A549 (cell line): Measurements from ENCODE around the gene FBXO31. TPM values are rescaled to one million over a fixed set of nuclear protein-coding genes. Genes with fewer than 3 reads are reported as not detected.
A peak's percentile ranks its signal among the peaks of the same experiment; 100 is the strongest.

Experiments used
- ATAC-seq, 2 experiments: fragments of 200-7000 bp in 1 of 2; fragments of >200 bp in 1 of 2; cut with Nextera tagmentation in 1 of 2; cut with Tn5 transposase in 1 of 2; 3 replicates each; pipeline versions ENCODE4 v1.8.0 to v1.9.1; 2018 to 2020; ENCODE audit warnings: mild to moderate bottlenecking in 1 of 2, moderate library complexity in 1 of 2
- CTCF ChIA-PET: fragments of 300-600 bp; sonication (Branson Sonifier 250); formaldehyde crosslinking; extraction: SDS; loops from one replicate; lab custom pipeline; 2021; ENCODE audit warnings: antibody characterized with exemption, inconsistent platforms; lab: Yijun Ruan, JAX
- POLR2A ChIA-PET: fragments of 350-600 bp; formaldehyde crosslinking; extraction: SDS; loops from one replicate; lab custom pipeline; 2021; ENCODE audit warnings: antibody characterized with exemption, inconsistent platforms; lab: Yijun Ruan, JAX
- DNase-seq, 2 experiments: peaks; one replicate each; pipeline versions ENCODE4 v3.0.0 to v3.0.0-alpha.2; 2011 to 2016; ENCODE audit warnings: low read depth in 1 of 2, low spot score in 1 of 2
- FAIRE-seq: peaks from 2 replicates; lab custom pipeline; 2011; peaks lifted over from hg19 to GRCh38; lab: Jason Lieb, UNC
- H3K27ac ChIP-seq, 2 experiments: fragments of >200 bp; sonication (Bioruptor Twin); formaldehyde crosslinking; 3 replicates each; pipeline ENCODE4 v1.5.1; 2016 to 2017
- H3K4me1 ChIP-seq: fragments of >200 bp; sonication (Bioruptor Twin); formaldehyde crosslinking; 3 replicates; pipeline ENCODE4 v1.6.1; 2016
- H3K4me2 ChIP-seq: fragments of >200 bp; sonication (Bioruptor Twin); formaldehyde crosslinking; 3 replicates; pipeline ENCODE4 v1.6.1; 2016
- H3K4me3 ChIP-seq: fragments of >200 bp; sonication (Bioruptor Twin); formaldehyde crosslinking; 3 replicates; pipeline ENCODE4 v1.5.1; 2016
- H3K9me3 ChIP-seq: fragments of >200 bp; sonication (Bioruptor Twin); formaldehyde crosslinking; 3 replicates; pipeline ENCODE4 v1.6.1; 2016
- BCL3 ChIP-seq: fragments of >200 bp; sonication (Bioruptor Twin); formaldehyde crosslinking; IDR thresholded peaks from 3 replicates; pipeline ENCODE4 v1.6.1; 2016
- CBX2 ChIP-seq: fragments of 200-600 bp; sonication (generic); IDR thresholded peaks from 2 replicates; pipeline ENCODE4 v1.6.1; 2016; ENCODE audit warnings: low read depth, mild to moderate bottlenecking, borderline replicate concordance
- CBX8 ChIP-seq: fragments of 200-600 bp; sonication (generic); IDR thresholded peaks from 2 replicates; pipeline ENCODE4 v1.6.1; 2016
- EP300 ChIP-seq, 2 experiments: fragments of >200 bp; sonication (Bioruptor Twin); formaldehyde crosslinking; IDR thresholded peaks; 2 replicates in 1 of 2; 3 replicates in 1 of 2; pipeline ENCODE4 v1.6.1; 2016 to 2017
- FOSB ChIP-seq: fragments of 250-450 bp; sonication (Bioruptor Pico); IDR thresholded peaks from 2 replicates; pipeline ENCODE4 v1.5.0; 2020; ENCODE audit warnings: mild to moderate bottlenecking, moderate library complexity
- FOSL2 ChIP-seq, 2 experiments: fragments of 450-650 bp in 1 of 2; fragments of >200 bp in 1 of 2; sonication (Bioruptor Twin) in 1 of 2; formaldehyde crosslinking; IDR thresholded peaks; 2 replicates each; pipeline versions ENCODE4 v1.5.0 to v1.6.1; 2016 to 2020; ENCODE audit warnings: mild to moderate bottlenecking in 1 of 2, moderate library complexity in 1 of 2
- FOXS1 ChIP-seq: fragments of 250-450 bp; sonication (Bioruptor Pico); IDR thresholded peaks from 2 replicates; pipeline ENCODE4 v1.5.0; 2020; ENCODE audit warnings: mild to moderate bottlenecking, moderate library complexity
- HEYL ChIP-seq: fragments of 250-450 bp; sonication (Bioruptor Pico); IDR thresholded peaks from 2 replicates; pipeline ENCODE4 v1.8.0; 2021; ENCODE audit warnings: mild to moderate bottlenecking, moderate library complexity
- JUN ChIP-seq, 2 experiments: fragments of >200 bp; sonication (Bioruptor Twin); formaldehyde crosslinking; IDR thresholded peaks; 2 replicates in 1 of 2; 3 replicates in 1 of 2; pipeline ENCODE4 v1.6.1; 2016 to 2017
- KDM1A ChIP-seq: fragments of 200-600 bp; sonication (generic); IDR thresholded peaks from 2 replicates; pipeline ENCODE4 v1.6.1; 2016; ENCODE audit warnings: low read depth, mild to moderate bottlenecking
- KDM5A ChIP-seq: fragments of 200-600 bp; sonication (generic); IDR thresholded peaks from 2 replicates; pipeline ENCODE4 v1.6.1; 2016; ENCODE audit warnings: antibody characterized with exemption, mild to moderate bottlenecking
- MAFK ChIP-seq: fragments of 450-650 bp; IDR thresholded peaks from 2 replicates; pipeline ENCODE4 v1.6.1; 2014; ENCODE audit not compliant: partially characterized antibody
- NPAS2 ChIP-seq: fragments of 250-450 bp; sonication (Bioruptor Pico); IDR thresholded peaks from 2 replicates; pipeline ENCODE4 v1.8.0; 2022; ENCODE audit warnings: mild to moderate bottlenecking, moderate library complexity, borderline replicate concordance
- NR3C1 ChIP-seq: fragments of >200 bp; sonication (Bioruptor Twin); formaldehyde crosslinking; IDR thresholded peaks from 3 replicates; pipeline ENCODE4 v1.6.1; 2017
- PBX3 ChIP-seq: IDR thresholded peaks from 2 replicates; pipeline ENCODE4 v1.6.1; 2012
- POLR2A ChIP-seq: IDR thresholded peaks from 2 replicates; pipeline ENCODE4 v1.6.1; 2012; ENCODE audit warnings: mild to moderate bottlenecking, low read length
- RARB ChIP-seq: fragments of 250-450 bp; sonication (Bioruptor Pico); IDR thresholded peaks from 2 replicates; pipeline ENCODE4 v1.8.0; 2021; ENCODE audit warnings: mild to moderate bottlenecking, moderate library complexity
- RNF2 ChIP-seq: fragments of 200-600 bp; sonication (generic); IDR thresholded peaks from 2 replicates; pipeline ENCODE4 v1.6.1; 2016; ENCODE audit warnings: low read depth, mild to moderate bottlenecking, antibody characterized with exemption, moderate library complexity, borderline replicate concordance
- ZC3H11A ChIP-seq: fragments of 450-650 bp; IDR thresholded peaks from 2 replicates; pipeline ENCODE4 v1.6.1; 2014; ENCODE audit warnings: antibody characterized with exemption, mild to moderate bottlenecking
- ZFP36 ChIP-seq: fragments of 450-650 bp; IDR thresholded peaks from 2 replicates; pipeline ENCODE4 v1.6.1; 2014; ENCODE audit warnings: borderline replicate concordance; ENCODE audit not compliant: partially characterized antibody
- ZSCAN20 ChIP-seq: fragments of 250-450 bp; sonication (Bioruptor Pico); IDR thresholded peaks from 2 replicates; pipeline ENCODE4 v1.8.0; 2022; ENCODE audit warnings: mild to moderate bottlenecking, moderate library complexity
- WGBS: methylation state at CpG from one replicate; pipeline ENCODE4 v1.1.6; 2017; ENCODE audit errors: missing lambda C conversion rate; 5-methylcytosine and 5-hydroxymethylcytosine counted together
- polyA plus RNA-seq, 4 experiments: library from polyadenylated mRNA; depleted of rRNA in 3 of 4; stranded (reverse); fragments of >200 nt; fragmentation: RNase III in 1 of 4; extraction: RNeasy Plus Mini Kit Qiagen cat#74134 plus additional on column Dnase treatment in 1 of 4; gene quantifications; 2 replicates in 3 of 4; 3 replicates in 1 of 4; pipeline ENCODE4 v1.2.3, GENCODE V29; 2011 to 2017

The FBXO31 gene
- polyA plus RNA-seq, 2 of the 4 experiments (the other 2 are of a cell fraction): 10.5 to 11.1 TPM

GRCh38 chr16:87412371-87412995 lies 28.9 kb upstream of the FBXO31 start:
- no peak for ATAC-seq
- CTCF ChIA-PET: interaction anchor here (0.9 to 2.0 kb wide), 6 partner anchors 10 to 224 kb away, joined by 3 to 23 read pairs (median 4); no protein-coding TSS in a partner anchor

GRCh38 chr16:87411375-87412271 lies 28.0 kb upstream of the FBXO31 start:
- WGBS: 92% methylated on average over 40 of the region's 49 CpGs
- FAIRE-seq: no peak
- CTCF ChIA-PET: interaction anchor here (0.9 to 2.0 kb wide), 4 partner anchors 17 to 225 kb away, joined by 3 to 23 read pairs (median 4); no protein-coding TSS in a partner anchor

More at GRCh38 chr16:87412371-87412995, 28.9 kb upstream of the FBXO31 start:
- POLR2A ChIA-PET: no interaction called here
- H3K4me2 ChIP-seq: no peak overlapping the region
- FAIRE-seq (no peak), DNase-seq (no peak)
- no peaks in the 10 kb centered on the region for H3K4me1 ChIP-seq
- no peak overlapping the region for H3K27ac ChIP-seq
- H3K4me3 ChIP-seq: no peak overlapping the region
- WGBS: 91% methylated on average over 25 of the region's 31 CpGs
- TF ChIP-seq FOXS1 (CRISPR knock-in tag): no peak
- TF ChIP-seq ZSCAN20: no peak
- TF ChIP-seq PBX3: no peak
- TF ChIP-seq RNF2: no peak
- no peaks in the 10 kb centered on the region for H3K9me3 ChIP-seq

GRCh38 chr16:87410968-87411367 lies 27.4 kb upstream of the FBXO31 start:
- H3K4me3 ChIP-seq: no peak overlapping the region
- ChIA-PET CTCF (interaction anchor here (1.7 kb wide), 1 partner anchor 225 kb away, joined by 12 read pairs; no protein-coding TSS in a partner anchor), POLR2A (no interaction called here)
- H3K27ac ChIP-seq: no peak overlapping the region
- H3K4me1 ChIP-seq: no peaks in the 10 kb centered on the region
- no peak overlapping the region for H3K4me2 ChIP-seq
- H3K9me3 ChIP-seq: no peaks in the 10 kb centered on the region
- 88% methylated on average over 14 of the region's 14 CpGs for WGBS
- FAIRE-seq (no peak), ATAC-seq (peak in 1 of 2 experiments; percentile 32; a peak in 2 of 6 replicates)
- TF ChIP-seq KDM5A (no peak), RARB (CRISPR knock-in tag) (no peak), NR3C1 (no peak), KDM1A (no peak), JUN (IDR thresholded peaks at IDR 0.05) (no peak), CBX2 (no peak), ZC3H11A (no peak), FOSL2 (IDR thresholded peaks at IDR 0.05) (no peak), FOSL2 (CRISPR knock-in tag; IDR thresholded peaks at IDR 0.05) (no peak), CBX8 (no peak)
- TF ChIP-seq, all 56 proteins: peak for 0
- no peak for DNase-seq

More at GRCh38 chr16:87411375-87412271, 28.0 kb upstream of the FBXO31 start:
- POLR2A ChIA-PET: no interaction called here
- TF ChIP-seq CBX8: no peak
- no peak for TF ChIP-seq JUN (IDR thresholded peaks at IDR 0.05)
- no peak for TF ChIP-seq EP300 (IDR thresholded peaks at IDR 0.05)
- TF ChIP-seq FOSB: no peak
- no peak for TF ChIP-seq POLR2A
- no peak for TF ChIP-seq NPAS2 (CRISPR knock-in tag)
- TF ChIP-seq MAFK: no peak
- no peak for TF ChIP-seq KDM5A
- TF ChIP-seq HEYL: no peak
- TF ChIP-seq BCL3: no peak
- no peak for TF ChIP-seq ZFP36
- no peak overlapping the region for H3K4me3 ChIP-seq
- ATAC-seq: no peak
- no peak for DNase-seq
- no peak overlapping the region for H3K4me2 ChIP-seq
- H3K27ac ChIP-seq: no peak overlapping the region
- H3K9me3 ChIP-seq: no peaks in the 10 kb centered on the region
- no peaks in the 10 kb centered on the region for H3K4me1 ChIP-seq
